Measurements from ENCODE around the gene PGM5. TPM values are rescaled to one million over a fixed set of nuclear protein-coding genes. Genes with fewer than 3 reads are reported as not detected.

PGM5 gene
- total RNA-seq, 1 experiment from 2014 or later = not detected

- H3K27ac Mint-ChIP-seq = no peak overlapping the region
- Histone ChIP-seq H3K9ac (ENCODE audit: extremely low read depth, insufficient read length, low read length) (no peak overlapping the region), H3K79me2 (ENCODE audit: insufficient read depth, low read length) (no peaks in the 10 kb centered on the region), H4K91ac (ENCODE audit: insufficient read length, low read depth, low read length) (no peak overlapping the region), H4K20me1 (ENCODE audit: control insufficient read depth, insufficient read depth, insufficient read length) (no peaks in the 10 kb centered on the region), H3K14ac (ENCODE audit: insufficient read depth, low read length) (no peak overlapping the region), H3K4ac (ENCODE audit: low read depth, low read length) (no peak overlapping the region), H3T11ph (ENCODE audit: low read length) (no peak overlapping the region), H3K79me1 (ENCODE audit: insufficient read depth, low read depth, low read length, poor library complexity, severe bottlenecking) (no peaks in the 10 kb centered on the region), H4K5ac (ENCODE audit: insufficient read length, low read depth, low read length) (no peak overlapping the region), H2BK120ac (ENCODE audit: low read depth, low read length, poor library complexity, severe bottlenecking) (no peak overlapping the region), H3K18ac (ENCODE audit: insufficient read length, low read depth, low read length) (no peak overlapping the region), H3K9me3 (ENCODE audit: control insufficient read depth, low read depth, low read length) (no peaks in the 10 kb centered on the region), H2BK5ac (ENCODE audit: insufficient read length, low read length) (no peak overlapping the region), H2AK5ac (ENCODE audit: insufficient read length, low read length) (no peak overlapping the region), H4K8ac (replicated peaks; ENCODE audit: insufficient read length, low read depth, low read length) (no peak overlapping the region), H3K4me2 (ENCODE audit: insufficient read depth, insufficient read length, low read length) (no peak overlapping the region), H3K27me3 (ENCODE audit: insufficient read depth, low read length) (no peaks in the 10 kb centered on the region; the same call in 1 of the 2 replicates), H3K4me1 (ENCODE audit: insufficient read depth, low read length) (no peaks in the 10 kb centered on the region), H3K56ac (ENCODE audit: insufficient read length, low read depth, low read length) (no peak overlapping the region), H3K23me2 (ENCODE audit: insufficient read length, low read depth, low read length, poor library complexity, severe bottlenecking) (no peaks in the 10 kb centered on the region), H3K27ac (ENCODE audit: insufficient read length, low read depth, low read length) (no peak overlapping the region), H2BK20ac (ENCODE audit: low read depth, low read length, poor library complexity, severe bottlenecking) (no peak overlapping the region), H2AFZ (ENCODE audit: low read length) (no peak overlapping the region), H3K23ac (ENCODE audit: insufficient read length, low read depth, low read length) (no peak overlapping the region), H2BK12ac (ENCODE audit: insufficient read length, low read depth, low read length) (no peak overlapping the region), H2BK15ac (ENCODE audit: low read depth, low read length) (no peak overlapping the region)
- no peaks in the 10 kb centered on the region for H3K36me3 Mint-ChIP-seq (ENCODE audit: insufficient read depth in 1 of 3, low read depth in 3 of 3)
- H3K9me3 Mint-ChIP-seq = peaks cover 4 to 6% of the 10 kb centered on the region in 2 experiments; a peak in 3 of 5 replicates
- TF ChIP-seq, protein P1, sequence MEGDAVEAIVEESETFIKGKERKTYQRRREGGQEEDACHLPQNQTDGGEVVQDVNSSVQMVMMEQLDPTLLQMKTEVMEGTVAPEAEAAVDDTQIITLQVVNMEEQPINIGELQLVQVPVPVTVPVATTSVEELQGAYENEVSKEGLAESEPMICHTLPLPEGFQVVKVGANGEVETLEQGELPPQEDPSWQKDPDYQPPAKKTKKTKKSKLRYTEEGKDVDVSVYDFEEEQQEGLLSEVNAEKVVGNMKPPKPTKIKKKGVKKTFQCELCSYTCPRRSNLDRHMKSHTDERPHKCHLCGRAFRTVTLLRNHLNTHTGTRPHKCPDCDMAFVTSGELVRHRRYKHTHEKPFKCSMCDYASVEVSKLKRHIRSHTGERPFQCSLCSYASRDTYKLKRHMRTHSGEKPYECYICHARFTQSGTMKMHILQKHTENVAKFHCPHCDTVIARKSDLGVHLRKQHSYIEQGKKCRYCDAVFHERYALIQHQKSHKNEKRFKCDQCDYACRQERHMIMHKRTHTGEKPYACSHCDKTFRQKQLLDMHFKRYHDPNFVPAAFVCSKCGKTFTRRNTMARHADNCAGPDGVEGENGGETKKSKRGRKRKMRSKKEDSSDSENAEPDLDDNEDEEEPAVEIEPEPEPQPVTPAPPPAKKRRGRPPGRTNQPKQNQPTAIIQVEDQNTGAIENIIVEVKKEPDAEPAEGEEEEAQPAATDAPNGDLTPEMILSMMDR (conservative IDR thresholded peaks at IDR 0.05) = no peak
- no peak for DNase-seq
- no CpG with 5 or more reads among the region's 2 CpGs for WGBS (ENCODE audit: extremely low coverage, insufficient read length, low lambda C conversion rate)
- H3K27me3 Mint-ChIP-seq (ENCODE audit: low read depth) = peaks cover 97% of the 10 kb centered on the region
- no peak overlapping the region for H3K4me3 Mint-ChIP-seq
- no peaks in the 10 kb centered on the region for H3K4me1 Mint-ChIP-seq
These were observed 131.7 kb downstream of the PGM5 start for GRCh38 chr9:68488126-68488525.
